Left lung (tissue), 10 donors: ENCODE data around the gene SERPIND1. TPM values are rescaled to one million over a fixed set of nuclear protein-coding genes. Genes with fewer than 3 reads are reported as not detected.

Source experiments
- ATAC-seq: fragments of 200-7000 bp; cut with Tn5 transposase; one replicate; pipeline ENCODE4 v1.9.1; 2020; ENCODE audit warnings: moderate library complexity
- DNase-seq, 4 donors: peaks; one replicate each; pipeline ENCODE4 v3.0.0-alpha.2; 2013 to 2020
- H3K27ac ChIP-seq, 2 donors: fragments of 200-600 bp; sonication (generic) in 1 of 2; one replicate each; pipeline versions ENCODE4 v1.5.0 to v1.8.0; 2020 to 2021
- H3K27me3 ChIP-seq, 2 donors: fragments of 200-600 bp; sonication (generic) in 1 of 2; one replicate each; pipeline versions ENCODE4 v1.5.0 to v1.8.0; 2020 to 2021
- H3K36me3 ChIP-seq, 2 donors: fragments of 200-600 bp; sonication (generic) in 1 of 2; one replicate each; pipeline versions ENCODE4 v1.5.0 to v1.8.0; 2020 to 2021
- H3K4me1 ChIP-seq, 2 donors: fragments of 200-600 bp; one replicate each; pipeline ENCODE4 v1.8.0; 2021
- H3K4me3 ChIP-seq, 2 donors: fragments of 200-600 bp; sonication (generic) in 1 of 2; one replicate each; pipeline versions ENCODE4 v1.5.0 to v1.8.0; 2020 to 2021; ENCODE audit warnings: mild to moderate bottlenecking in 1 of 2
- H3K9me3 ChIP-seq, 2 donors: fragments of 200-600 bp; sonication (generic) in 1 of 2; one replicate each; pipeline versions ENCODE4 v1.5.0 to v1.8.0; 2020 to 2021
- CTCF ChIP-seq, 2 donors: fragments of 200-600 bp; sonication (generic) in 1 of 2; IDR thresholded peaks; one replicate each; pipeline versions ENCODE4 v1.5.0 to v1.8.0; 2021; ENCODE audit warnings: antibody characterized with exemption in 2 of 2
- intact Hi-C, 2 donors: fragments of 100-400 bp; cut with DNase I; formaldehyde crosslinking; loops; one replicate each; pipeline versions ENCODE4 v1.11.2 to v1.14.2; 2022
- polyA plus RNA-seq, 6 donors: library from polyadenylated mRNA; unstranded; fragments of 120-200 nt; gene quantifications; one replicate each; pipeline ENCODE4 v1.2.1, GENCODE V29; 2013; ENCODE audit not compliant: insufficient read length in 6 of 6
- total RNA-seq, 2 donors: library from RNA; stranded (reverse); fragmentation: NEBNext Ultra II Directional; extraction: Animal tissue kit (Norgen Biotek cat#: 25700); gene quantifications; one replicate each; pipeline ENCODE4 v1.2.1, GENCODE V29; 2021
- donor health status: DM: no; HTN: yes; CAD: no.
- donor health status: DM: no; HTN: no; CAD: no.

The SERPIND1 gene
- total and polyA plus RNA-seq, 8 donors, result 0.13 to 3.5 (median 0.40) TPM; not detected in 1

- Histone ChIP-seq H3K9me3 (no peaks in the 10 kb centered on the region), H3K36me3 (peaks cover 0 to 23% of the 10 kb centered on the region in 2 donors), H3K27me3 (no peaks in the 10 kb centered on the region), H3K27ac (no peak overlapping the region), H3K4me1 (peaks cover 7 to 44% of the 10 kb centered on the region in 2 donors), H3K4me3 (no peak overlapping the region)
- TF ChIP-seq CTCF (IDR thresholded peaks at IDR 0.05), result no peak
- no peak for DNase-seq
- intact Hi-C loops, result loop anchor here in 1 of 2 donors (10.0 kb wide), 1 partner anchor 55 kb away; no protein-coding TSS in a partner anchor
- ATAC-seq, result peak; percentile 9
Observed at GRCh38 chr22:20779818-20780158, 5.9 kb downstream of the SERPIND1 start.

- no peak for TF ChIP-seq CTCF (IDR thresholded peaks at IDR 0.05)
- ATAC-seq (no peak), DNase-seq (no peak)
- Histone ChIP-seq H3K9me3 (no peaks in the 10 kb centered on the region), H3K27me3 (no peaks in the 10 kb centered on the region), H3K4me1 (peaks cover 7 to 44% of the 10 kb centered on the region in 2 donors), H3K4me3 (no peak overlapping the region), H3K36me3 (peaks cover 0 to 36% of the 10 kb centered on the region in 2 donors), H3K27ac (peak overlapping the region in 1 of 2 donors; percentile 5)
- intact Hi-C loops, result loop anchor here in 1 of 2 donors (10.0 kb wide), 1 partner anchor 57 kb away; no protein-coding TSS in a partner anchor
Observed at GRCh38 chr22:20781272-20781990, 7.5 kb downstream of the SERPIND1 start.

- peaks cover 7 to 44% of the 10 kb centered on the region in 2 donors for H3K4me1 ChIP-seq
- no peak for ATAC-seq
- DNase-seq, result no peak
- peak overlapping the region in 1 of 2 donors; percentile 5 for H3K27ac ChIP-seq
- no peaks in the 10 kb centered on the region for H3K27me3 ChIP-seq
- H3K9me3 ChIP-seq, result no peaks in the 10 kb centered on the region
- no peak for TF ChIP-seq CTCF (IDR thresholded peaks at IDR 0.05)
- peaks cover 0 to 43% of the 10 kb centered on the region in 2 donors for H3K36me3 ChIP-seq
- no peak overlapping the region for H3K4me3 ChIP-seq
- intact Hi-C loops, result loop anchor here in 1 of 2 donors (10.0 kb wide), 1 partner anchor 57 kb away; no protein-coding TSS in a partner anchor
Observed at GRCh38 chr22:20782083-20782482, 8.2 kb downstream of the SERPIND1 start.

DNA sequence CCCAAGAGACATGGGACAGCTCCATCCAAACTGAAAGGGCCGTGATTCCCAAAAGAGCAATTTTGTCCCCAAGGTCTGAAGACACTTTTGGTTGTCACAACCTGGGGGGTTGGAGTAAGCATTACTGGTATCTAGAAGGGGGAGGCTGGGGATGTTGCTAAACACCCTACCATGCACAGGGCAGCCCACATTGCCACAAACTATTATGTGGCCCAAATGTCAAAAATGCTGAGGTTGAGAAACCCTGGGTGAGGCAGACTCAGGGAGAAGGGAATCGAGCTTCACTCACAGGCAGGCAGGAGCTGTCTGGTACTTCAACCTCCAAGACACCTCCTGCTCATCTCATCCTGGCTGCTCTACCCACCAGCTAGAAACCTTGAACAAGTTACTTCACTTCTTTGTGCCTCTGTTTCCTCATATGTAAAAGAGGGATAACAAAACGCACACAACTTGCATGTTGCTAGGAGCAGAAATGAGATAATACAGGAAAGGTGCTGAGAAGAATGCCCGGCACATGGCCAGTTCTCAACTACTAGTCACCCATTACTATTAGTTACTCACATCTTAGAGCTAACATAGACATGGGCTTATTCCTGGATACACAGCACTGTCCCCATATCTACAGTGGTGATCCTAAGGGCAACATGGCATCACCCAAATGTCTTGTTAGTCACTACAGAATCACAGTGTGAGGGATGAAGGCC is 8.8 kb downstream of the SERPIND1 start:
- no peak for TF ChIP-seq CTCF (IDR thresholded peaks at IDR 0.05)
- intact Hi-C loops, result loop anchor here in 1 of 2 donors (10.0 kb wide), 1 partner anchor 58 kb away; no protein-coding TSS in a partner anchor
- DNase-seq (no peak), ATAC-seq (no peak)
- H3K4me1 ChIP-seq, result peaks cover 3 to 38% of the 10 kb centered on the region in 2 donors
- H3K27me3 ChIP-seq, result no peaks in the 10 kb centered on the region
- H3K36me3 ChIP-seq, result peaks cover 0 to 49% of the 10 kb centered on the region in 2 donors
- H3K4me3 ChIP-seq, result no peak overlapping the region
- H3K27ac ChIP-seq, result no peak overlapping the region
- no peaks in the 10 kb centered on the region for H3K9me3 ChIP-seq

DNA sequence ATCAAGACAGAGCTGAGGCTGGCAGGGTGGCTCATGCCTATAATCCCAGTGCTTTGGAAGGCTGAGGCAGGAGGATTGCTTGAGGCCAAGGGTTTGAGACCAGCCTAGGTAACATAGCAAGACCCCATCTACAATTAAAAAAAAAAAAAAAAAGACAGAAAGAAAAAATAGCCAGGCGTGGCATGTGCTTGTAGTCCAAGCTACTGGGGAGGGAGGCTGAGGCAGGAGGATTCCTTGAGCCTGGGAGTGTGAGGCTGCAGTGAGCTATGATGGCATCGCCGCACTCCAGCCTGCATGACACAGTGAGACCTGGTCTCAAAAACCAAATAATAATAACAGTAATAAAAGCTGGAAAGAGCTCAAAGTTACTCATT is 9.4 kb downstream of the SERPIND1 start:
- ATAC-seq (no peak), DNase-seq (no peak)
- H3K4me1 ChIP-seq, result peaks cover 0 to 33% of the 10 kb centered on the region in 2 donors
- peaks cover 0 to 55% of the 10 kb centered on the region in 2 donors for H3K36me3 ChIP-seq
- H3K4me3 ChIP-seq, result no peak overlapping the region
- no peaks in the 10 kb centered on the region for H3K9me3 ChIP-seq
- no peaks in the 10 kb centered on the region for H3K27me3 ChIP-seq
- intact Hi-C loops, result loop anchor here in 1 of 2 donors (10.0 kb wide), 1 partner anchor 58 kb away; no protein-coding TSS in a partner anchor
- no peak for TF ChIP-seq CTCF (IDR thresholded peaks at IDR 0.05)
- H3K27ac ChIP-seq, result peak overlapping the region in 1 of 2 donors; percentile 33
